HepG2 (cell line): Measurements from ENCODE around the gene CD180. TPM values are rescaled to one million over a fixed set of nuclear protein-coding genes. Genes with fewer than 3 reads are reported as not detected.

ENCODE experiments used
- ATAC-seq: fragments of 200-7000 bp; cut with Tn5 transposase; 3 replicates; pipeline ENCODE4 v1.9.1; 2020; ENCODE audit warnings: mild to moderate bottlenecking, moderate library complexity
- BruUV-seq: library from RNA; stranded (reverse); fragments of 400-500 nt; replicated peaks from 2 replicates; lab custom pipeline; 2021; lab: Mats Ljungman, UMichigan
- CTCF ChIA-PET: fragments of 300-600 bp; formaldehyde crosslinking; extraction: SDS; loops from one replicate; lab custom pipeline; 2021; ENCODE audit warnings: low total read pairs, inconsistent platforms, low intra/inter-chr PET ratio; lab: Yijun Ruan, JAX
- POLR2A ChIA-PET: fragments of 350-600 bp; sonication (Branson Sonifier 250); formaldehyde crosslinking; loops from one replicate; lab custom pipeline; 2020; ENCODE audit warnings: antibody characterized with exemption, inconsistent platforms; lab: Yijun Ruan, JAX
- DNase-seq: peaks from one replicate; pipeline ENCODE4 v3.0.0-alpha.2; 2015; ENCODE audit warnings: low spot score
- FAIRE-seq: peaks from 3 replicates; lab custom pipeline; 2011; peaks lifted over from hg19 to GRCh38; lab: Jason Lieb, UNC
- H2AFZ ChIP-seq: one replicate; pipeline ENCODE4 v1.6.1; 2011; ENCODE audit warnings: low read length, inconsistent platforms
- H3K27ac ChIP-seq: fragments of 300-600 bp; 3 replicates; pipeline ENCODE4 v1.8.0; 2011; ENCODE audit warnings: mixed run types, mild to moderate bottlenecking, mixed read lengths, low read length, inconsistent platforms; ENCODE audit not compliant: insufficient read depth; ENCODE audit errors: extremely low read length
- H3K27me3 ChIP-seq, 2 experiments: fragments of 200-600 bp in 1 of 2; 2 replicates in 1 of 2; 3 replicates in 1 of 2; pipeline versions ENCODE4 v1.6.0 to v1.8.0; 2011; ENCODE audit warnings: low read length in 2 of 2, mild to moderate bottlenecking in 2 of 2, moderate library complexity in 2 of 2, inconsistent platforms in 1 of 2; ENCODE audit not compliant: insufficient read depth in 2 of 2, control insufficient read depth in 1 of 2
- H3K36me3 ChIP-seq, 2 experiments: fragments of 200-600 bp in 1 of 2; replicated peaks in 1 of 2; 2 replicates in 1 of 2; 3 replicates in 1 of 2; pipeline versions ENCODE4 v1.5.1 to v1.8.0; 2011; ENCODE audit warnings: low read length in 2 of 2, inconsistent platforms in 1 of 2; ENCODE audit not compliant: insufficient read depth in 2 of 2, control insufficient read depth in 1 of 2
- H3K4me1 ChIP-seq: 2 replicates; pipeline ENCODE4 v1.5.1; 2012; ENCODE audit warnings: low read length, inconsistent platforms; ENCODE audit not compliant: insufficient read depth
- H3K4me2 ChIP-seq: 2 replicates; pipeline ENCODE4 v1.6.0; 2011; ENCODE audit warnings: low read depth, low read length, inconsistent platforms
- H3K4me3 ChIP-seq, 3 experiments: fragments of 200-600 bp in 1 of 3; sonication (generic), shearing (Covaris generic) in 1 of 3; replicated peaks in 1 of 3; 2 replicates each; pipeline ENCODE4 v1.5.1; 2011 to 2016; ENCODE audit warnings: low read length in 3 of 3, inconsistent platforms in 2 of 3, low read depth in 2 of 3, mild to moderate bottlenecking in 2 of 3, control low read depth in 1 of 3, mixed read lengths in 1 of 3; ENCODE audit not compliant: insufficient read depth in 1 of 3
- H3K79me2 ChIP-seq: one replicate; pipeline ENCODE4 v1.6.1; 2011; ENCODE audit warnings: low read length, inconsistent platforms; ENCODE audit not compliant: insufficient read depth
- H3K9ac ChIP-seq: 2 replicates; pipeline ENCODE4 v1.6.0; 2011; ENCODE audit warnings: mild to moderate bottlenecking, low read depth, low read length, inconsistent platforms; ENCODE audit not compliant: insufficient read depth
- H3K9me3 ChIP-seq: 2 replicates; pipeline ENCODE4 v1.5.1; 2012; ENCODE audit warnings: mild to moderate bottlenecking, low read length
- H4K20me1 ChIP-seq: 2 replicates; pipeline ENCODE4 v1.6.0; 2011; ENCODE audit warnings: inconsistent platforms, mild to moderate bottlenecking, low read length, moderate library complexity; ENCODE audit not compliant: insufficient read depth
- FOXO1 ChIP-seq: sonication (generic); formaldehyde crosslinking; IDR thresholded peaks from 2 replicates; pipeline ENCODE4 v1.4.0; 2020; ENCODE audit warnings: missing genetic modification reagents
- SCMH1 ChIP-seq: sonication (generic); formaldehyde crosslinking; IDR thresholded peaks from 2 replicates; pipeline ENCODE4 v1.9.0; 2021; ENCODE audit warnings: missing genetic modification reagents, mild to moderate bottlenecking, borderline replicate concordance
- ZKSCAN5 ChIP-seq: sonication (generic); formaldehyde crosslinking; IDR thresholded peaks from 2 replicates; pipeline ENCODE4 v1.5.1; 2020; ENCODE audit warnings: mild to moderate bottlenecking, missing genetic modification reagents
- ZNF713 ChIP-seq: sonication (generic); formaldehyde crosslinking; IDR thresholded peaks from 2 replicates; pipeline ENCODE4 v1.4.0; 2020; ENCODE audit warnings: mild to moderate bottlenecking, missing genetic modification reagents
- WGBS: methylation state at CpG from one replicate; pipeline ENCODE4 v1.1.6; 2017; ENCODE audit warnings: low lambda C conversion rate; 5-methylcytosine and 5-hydroxymethylcytosine counted together
- in situ Hi-C: cut with HindIII; loops from 2 replicates; pipeline ENCODE4 v1.10.0; 2017; ENCODE audit warnings: low pct_unique_long_range_greater_than_20kb; ENCODE audit not compliant: extremely low pct_ligation_motif_present
- intact Hi-C: fragments of 100-400 bp; cut with micrococcal nuclease; formaldehyde crosslinking; loops from one replicate; pipeline ENCODE4 v1.10.0; 2022; ENCODE audit not compliant: unreplicated experiment
- polyA plus RNA-seq, 8 experiments: library from polyadenylated mRNA; depleted of rRNA in 3 of 8; stranded (reverse) in 7 of 8; unstranded in 1 of 8; fragments of >200 nt; fragmentation: Illumina TruSeq in 4 of 8; extraction: Trizol in 4 of 8; gene quantifications; 2 replicates each; pipeline versions ENCODE4 v1.2.1 to v1.2.3, GENCODE V29; 2011 to 2016; ENCODE audit warnings: low read depth in 4 of 8, missing spikeins in 1 of 8, mixed read lengths in 1 of 8; ENCODE audit not compliant: insufficient read depth in 1 of 8
- total RNA-seq, 5 experiments: library from RNA; depleted of rRNA; stranded (reverse); fragments of >200 nt; fragmentation: Illumina TruSeq; extraction: Trizol; gene quantifications; 2 replicates each; pipeline ENCODE4 v1.2.3, GENCODE V29; 2016; ENCODE audit warnings: low read depth in 1 of 5
- TF ChIP-seq, protein P1 (sequence below): sonication (generic); formaldehyde crosslinking; IDR thresholded peaks from 2 replicates; pipeline ENCODE4 v1.8.1; 2022; ENCODE audit warnings: mild to moderate bottlenecking, missing genetic modification reagents

The CD180 gene
- total and polyA plus RNA-seq, 2 of the 13 experiments (the other 11 are each of a cell fraction or from before 2014, with no cell fraction given) = not detected

DNA sequence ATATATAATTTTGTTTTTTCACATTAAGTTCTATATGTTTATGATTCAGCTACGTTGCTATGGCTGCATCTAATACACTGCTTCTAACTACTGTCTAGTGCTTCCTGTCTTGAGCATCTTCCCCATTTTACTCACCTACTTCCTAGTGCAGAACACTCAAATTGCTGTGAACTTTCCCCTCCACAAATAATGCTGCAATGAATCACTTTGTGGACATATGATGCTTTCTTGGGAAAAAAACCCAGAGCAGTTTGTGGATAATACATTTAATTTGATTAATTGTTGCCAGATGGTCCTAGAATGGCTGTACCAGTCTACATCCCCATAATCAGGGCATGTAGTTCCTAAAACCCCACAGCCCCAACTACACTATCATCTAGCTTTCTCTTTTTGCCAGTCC, 18.5 kb downstream of the CD180 start:
- TF ChIP-seq, protein P1, sequence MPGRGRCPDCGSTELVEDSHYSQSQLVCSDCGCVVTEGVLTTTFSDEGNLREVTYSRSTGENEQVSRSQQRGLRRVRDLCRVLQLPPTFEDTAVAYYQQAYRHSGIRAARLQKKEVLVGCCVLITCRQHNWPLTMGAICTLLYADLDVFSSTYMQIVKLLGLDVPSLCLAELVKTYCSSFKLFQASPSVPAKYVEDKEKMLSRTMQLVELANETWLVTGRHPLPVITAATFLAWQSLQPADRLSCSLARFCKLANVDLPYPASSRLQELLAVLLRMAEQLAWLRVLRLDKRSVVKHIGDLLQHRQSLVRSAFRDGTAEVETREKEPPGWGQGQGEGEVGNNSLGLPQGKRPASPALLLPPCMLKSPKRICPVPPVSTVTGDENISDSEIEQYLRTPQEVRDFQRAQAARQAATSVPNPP (CRISPR knock-in tag) = no peak
- TF ChIP-seq ZNF713 (CRISPR knock-in tag) (no peak), ZKSCAN5 (no peak)
- Histone ChIP-seq H3K79me2 (no peaks in the 10 kb centered on the region), H3K9me3 (0 out of 2 replicates have a peak, but pooled peaks cover 9% of the 10 kb centered on the region), H3K27me3 (peaks cover 0 to 1% of the 10 kb centered on the region in 2 experiments; a peak in 3 of 5 replicates), H3K4me3 (no peak overlapping the region), H4K20me1 (no peaks in the 10 kb centered on the region), H3K9ac (no peak overlapping the region), H2AFZ (no peak overlapping the region), H3K36me3 (no peaks in the 10 kb centered on the region), H3K4me1 (no peaks in the 10 kb centered on the region), H3K27ac (no peak overlapping the region), H3K4me2 (no peak overlapping the region)
- ChIA-PET POLR2A (no interaction called here), CTCF (no interaction called here)
- intact Hi-C loops = no loop called here
- FAIRE-seq (no peak), DNase-seq (no peak), ATAC-seq (no peak)
- in situ Hi-C loops = no loop called here
- no TSS peak for BruUV-seq
- 3% methylated on average over 1 of the region's 1 CpG for WGBS

DNA sequence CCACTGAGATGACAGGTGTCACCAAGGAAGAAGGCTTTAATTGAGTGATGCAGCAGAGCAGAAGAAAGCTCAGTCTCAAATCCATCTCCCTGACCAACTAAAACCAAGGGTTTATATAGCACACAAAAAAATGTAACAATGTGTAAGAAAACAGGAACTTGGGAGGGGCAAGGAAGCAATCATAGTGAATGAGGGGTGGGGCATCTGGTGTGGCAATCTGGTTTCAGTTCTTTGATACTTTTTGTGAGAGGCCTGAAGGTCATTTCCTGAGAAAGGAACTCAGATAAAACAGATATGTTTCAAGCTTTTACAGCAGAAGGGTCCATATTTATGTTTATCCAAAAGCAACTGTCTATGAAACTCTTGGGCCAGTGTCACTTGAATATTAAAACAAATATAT, 19.7 kb downstream of the CD180 start:
- Histone ChIP-seq H3K4me1 (no peaks in the 10 kb centered on the region), H3K27me3 (peaks cover 0 to 1% of the 10 kb centered on the region in 2 experiments; a peak in 1 of 5 replicates), H3K79me2 (no peaks in the 10 kb centered on the region), H3K4me2 (no peak overlapping the region), H3K27ac (no peak overlapping the region), H2AFZ (no peak overlapping the region), H4K20me1 (no peaks in the 10 kb centered on the region), H3K9me3 (0 out of 2 replicates have a peak, but pooled peaks cover 9% of the 10 kb centered on the region), H3K36me3 (no peaks in the 10 kb centered on the region), H3K9ac (no peak overlapping the region), H3K4me3 (no peak overlapping the region)
- no peak for FAIRE-seq
- DNase-seq = no peak
- POLR2A ChIA-PET = no interaction called here
- CTCF ChIA-PET = no interaction called here
- in situ Hi-C loops = no loop called here
- intact Hi-C loops = no loop called here
- ATAC-seq = no peak
- TF ChIP-seq FOXO1 (CRISPR knock-in tag) = no peak
- no peak for TF ChIP-seq SCMH1
- BruUV-seq = no TSS peak
